Karpas-422 (cell line): ENCODE results near the gene ASIC3. TPM values are rescaled to one million over a fixed set of nuclear protein-coding genes. Genes with fewer than 3 reads are reported as not detected.

Experiments used
- DNase-seq: peaks from one replicate; pipeline ENCODE4 v3.0.0-alpha.2; 2015
- H2AFZ ChIP-seq: fragments of 200-600 bp; sonication (generic); 2 replicates; pipeline ENCODE4 v1.6.1; 2014; ENCODE audit warnings: antibody characterized with exemption, low read length, mixed read lengths
- H3K27ac ChIP-seq: fragments of 200-600 bp; sonication (generic); 2 replicates; pipeline ENCODE4 v1.5.1; 2014; ENCODE audit warnings: mild to moderate bottlenecking, low read length, moderate library complexity
- H3K27me3 ChIP-seq: fragments of 200-600 bp; sonication (generic); 2 replicates; pipeline ENCODE4 v1.6.1; 2014; ENCODE audit warnings: low read length, mixed read lengths
- H3K36me3 ChIP-seq: fragments of 200-600 bp; sonication (generic); 2 replicates; pipeline ENCODE4 v1.6.1; 2014; ENCODE audit warnings: low read length, mixed read lengths; ENCODE audit not compliant: insufficient read depth
- H3K4me1 ChIP-seq: fragments of 200-600 bp; sonication (generic); 2 replicates; pipeline ENCODE4 v1.6.1; 2014; ENCODE audit warnings: mild to moderate bottlenecking, low read length, mixed read lengths
- H3K4me2 ChIP-seq: fragments of 200-600 bp; sonication (generic); 2 replicates; pipeline ENCODE4 v1.6.1; 2014; ENCODE audit warnings: low read length, low read depth, mild to moderate bottlenecking; ENCODE audit not compliant: poor library complexity, severe bottlenecking
- H3K4me3 ChIP-seq: fragments of 200-600 bp; sonication (generic); 2 replicates; pipeline ENCODE4 v1.5.1; 2014; ENCODE audit warnings: mild to moderate bottlenecking, antibody characterized with exemption, low read length, mixed read lengths
- H3K79me2 ChIP-seq: fragments of 200-600 bp; sonication (generic); 2 replicates; pipeline ENCODE4 v1.6.1; 2014; ENCODE audit warnings: mild to moderate bottlenecking, low read length, mixed read lengths
- H3K9ac ChIP-seq: fragments of 200-600 bp; sonication (generic); 2 replicates; pipeline ENCODE4 v1.6.0; 2014; ENCODE audit warnings: low read length
- H3K9me2 ChIP-seq: fragments of 200-600 bp; sonication (generic), shearing (Covaris generic); replicated peaks from 2 replicates; pipeline ENCODE4 v1.6.0; 2014; ENCODE audit warnings: mild to moderate bottlenecking, low read length, moderate library complexity; ENCODE audit not compliant: insufficient read depth
- H3K9me3 ChIP-seq: fragments of 300-700, 200-600 bp; sonication (generic); 2 replicates; pipeline ENCODE4 v1.6.1; 2014; ENCODE audit warnings: low read length, mixed read lengths
- H4K20me1 ChIP-seq: fragments of 200-600 bp; sonication (generic); 2 replicates; pipeline ENCODE4 v1.6.1; 2014; ENCODE audit warnings: mild to moderate bottlenecking, antibody characterized with exemption, low read length, low read depth; ENCODE audit not compliant: insufficient read depth
- total RNA-seq: library from RNA; depleted of rRNA; stranded (reverse); fragments of >200 nt; shearing (Covaris generic); gene quantifications from 2 replicates; pipeline ENCODE4 v1.2.3, GENCODE V29; 2014; ENCODE audit warnings: low replicate concordance

ASIC3 gene
- total RNA-seq, 1 experiment from 2014 or later, result 4.5 TPM

GRCh38 chr7:151016505-151016904, 31.8 kb upstream of the ASIC3 start:
- Histone ChIP-seq H3K36me3 (no peaks in the 10 kb centered on the region), H3K27me3 (no peaks in the 10 kb centered on the region), H3K9me2 (no peaks in the 10 kb centered on the region), H3K79me2 (no peaks in the 10 kb centered on the region), H3K4me2 (no peak overlapping the region), H3K9me3 (no peaks in the 10 kb centered on the region), H3K4me3 (no peak overlapping the region), H3K27ac (no peak overlapping the region), H3K4me1 (peaks cover 28% of the 10 kb centered on the region), H3K9ac (no peak overlapping the region), H2AFZ (no peak overlapping the region), H4K20me1 (no peaks in the 10 kb centered on the region)
- no peak for DNase-seq

DNA sequence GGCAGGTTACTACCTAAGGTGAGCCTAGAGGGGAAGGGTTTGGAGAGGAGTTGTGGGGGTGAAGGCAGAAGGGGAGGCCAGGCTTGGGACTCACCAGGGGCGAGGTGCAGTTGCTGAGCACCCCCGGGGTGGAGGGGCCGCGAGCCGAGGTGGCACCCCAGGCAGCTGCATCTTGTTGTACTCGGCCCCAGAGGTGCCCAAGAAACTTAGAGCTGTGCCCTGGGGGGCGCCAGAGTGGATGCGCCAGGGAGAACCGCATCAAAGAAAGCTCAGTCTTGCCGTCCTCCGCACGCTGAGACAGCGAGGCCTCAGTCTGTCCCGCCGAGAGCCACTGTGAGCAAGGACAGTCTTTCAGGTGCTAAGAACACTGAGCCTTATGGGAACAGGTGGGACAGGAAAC, 31.4 kb upstream of the ASIC3 start:
- peak overlapping the region; percentile 70; the same call in 1 of the 2 replicates for H3K9ac ChIP-seq
- no peak for DNase-seq
- H3K4me1 ChIP-seq, result peaks cover 28% of the 10 kb centered on the region
- no peak overlapping the region for H3K27ac ChIP-seq
- no peaks in the 10 kb centered on the region for H3K9me3 ChIP-seq
- no peaks in the 10 kb centered on the region for H3K79me2 ChIP-seq
- H4K20me1 ChIP-seq, result no peaks in the 10 kb centered on the region
- H2AFZ ChIP-seq, result no peak overlapping the region
- no peaks in the 10 kb centered on the region for H3K9me2 ChIP-seq
- no peak overlapping the region; the same call in 1 of the 2 replicates for H3K4me3 ChIP-seq
- H3K36me3 ChIP-seq, result no peaks in the 10 kb centered on the region
- H3K27me3 ChIP-seq, result no peaks in the 10 kb centered on the region
- H3K4me2 ChIP-seq, result peak overlapping the region; percentile 66

- Histone ChIP-seq H3K36me3 (no peaks in the 10 kb centered on the region), H4K20me1 (no peaks in the 10 kb centered on the region), H3K27me3 (no peaks in the 10 kb centered on the region), H3K9me3 (no peaks in the 10 kb centered on the region), H3K9me2 (no peaks in the 10 kb centered on the region), H3K27ac (no peak overlapping the region), H3K79me2 (no peaks in the 10 kb centered on the region), H3K4me3 (peak overlapping the region; percentile 69), H3K9ac (peak overlapping the region; percentile 70), H3K4me1 (peaks cover 28% of the 10 kb centered on the region), H3K4me2 (peak overlapping the region; percentile 66), H2AFZ (peak overlapping the region; percentile 87; the same call in 1 of the 2 replicates)
- peak; percentile 73 for DNase-seq
Observed at GRCh38 chr7:151017370-151017952, 30.9 kb upstream of the ASIC3 start.

DNA sequence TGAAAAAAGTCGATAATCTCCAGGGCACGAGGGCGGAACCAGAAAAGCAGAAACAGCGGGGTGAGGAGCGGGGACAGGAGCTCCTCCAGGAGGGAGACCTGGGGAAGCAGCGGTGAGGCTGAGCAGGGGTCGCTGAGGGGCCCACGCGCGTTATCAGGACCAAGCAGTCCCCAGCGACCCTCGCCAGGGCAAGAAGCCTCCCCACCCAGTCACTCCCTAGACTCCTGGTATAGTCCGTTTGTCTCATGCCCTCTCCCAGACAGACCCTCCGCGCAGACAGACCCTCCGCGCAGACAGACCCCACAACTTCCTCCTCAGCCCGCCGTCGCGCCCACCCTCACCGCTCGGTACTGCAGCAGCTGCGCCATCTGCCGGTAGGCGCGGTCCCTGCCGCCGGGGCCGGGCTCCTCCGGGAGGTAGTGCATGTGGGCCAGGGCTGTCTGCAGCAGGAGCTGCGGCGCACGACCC, 30.3 kb upstream of the ASIC3 start:
- peak; percentile 91 for DNase-seq
- H3K9ac ChIP-seq, result peak overlapping the region; percentile 70
- no peaks in the 10 kb centered on the region for H3K36me3 ChIP-seq
- peaks cover 28% of the 10 kb centered on the region for H3K4me1 ChIP-seq
- peak overlapping the region; percentile 66 for H3K4me2 ChIP-seq
- no peaks in the 10 kb centered on the region for H4K20me1 ChIP-seq
- H2AFZ ChIP-seq, result peak overlapping the region; percentile 87; the same call in 1 of the 2 replicates
- H3K79me2 ChIP-seq, result no peaks in the 10 kb centered on the region
- no peak overlapping the region for H3K27ac ChIP-seq
- no peaks in the 10 kb centered on the region for H3K27me3 ChIP-seq
- H3K9me3 ChIP-seq, result no peaks in the 10 kb centered on the region
- no peaks in the 10 kb centered on the region for H3K9me2 ChIP-seq
- peak overlapping the region; percentile 69 for H3K4me3 ChIP-seq

DNA sequence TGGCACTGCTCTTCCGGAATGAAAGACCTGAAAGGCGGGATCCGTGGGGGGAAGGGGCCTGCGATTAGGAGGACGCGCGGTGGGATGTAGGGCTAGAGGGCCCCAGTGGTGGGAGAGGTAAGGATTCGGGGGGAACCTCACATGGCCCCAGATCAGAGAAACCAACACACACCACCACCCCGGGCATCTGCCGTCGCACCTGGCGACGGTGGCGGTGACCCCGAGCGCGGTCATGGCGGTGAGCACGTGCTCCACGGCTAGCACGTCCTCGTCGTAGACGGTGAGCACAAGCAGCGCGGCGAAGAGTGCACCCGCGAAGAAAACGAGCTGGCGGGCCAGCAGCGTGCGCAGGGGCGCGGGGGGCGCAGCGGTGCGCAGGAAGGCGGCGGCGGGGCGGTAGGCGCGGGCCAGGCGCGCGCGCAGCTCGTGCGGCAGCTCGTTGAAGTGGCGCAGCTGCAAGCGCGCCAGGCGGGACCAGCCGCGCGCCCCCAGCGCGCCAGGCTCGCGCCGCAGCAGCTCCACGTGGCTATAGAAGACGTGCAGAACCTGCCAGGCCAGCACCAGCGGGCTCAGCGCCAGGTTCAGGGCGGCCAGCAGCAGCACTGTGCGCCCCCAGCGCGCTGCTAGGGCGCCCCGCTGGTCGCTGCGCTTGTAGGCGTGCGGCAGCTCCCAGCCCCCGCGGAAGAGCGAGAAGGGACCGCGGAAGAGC, 29.8 kb upstream of the ASIC3 start:
- Histone ChIP-seq H3K4me1 (peaks cover 23% of the 10 kb centered on the region), H2AFZ (peak overlapping the region; percentile 82; the same call in 1 of the 2 replicates), H3K9me3 (no peaks in the 10 kb centered on the region), H3K27me3 (no peaks in the 10 kb centered on the region), H3K36me3 (no peaks in the 10 kb centered on the region), H3K79me2 (no peaks in the 10 kb centered on the region), H3K9me2 (no peaks in the 10 kb centered on the region), H3K9ac (peak overlapping the region; percentile 70), H3K4me3 (peak overlapping the region; percentile 69; the same call in 1 of the 2 replicates), H3K27ac (no peak overlapping the region), H3K4me2 (peak overlapping the region; percentile 66), H4K20me1 (no peaks in the 10 kb centered on the region)
- DNase-seq, result no peak

DNA sequence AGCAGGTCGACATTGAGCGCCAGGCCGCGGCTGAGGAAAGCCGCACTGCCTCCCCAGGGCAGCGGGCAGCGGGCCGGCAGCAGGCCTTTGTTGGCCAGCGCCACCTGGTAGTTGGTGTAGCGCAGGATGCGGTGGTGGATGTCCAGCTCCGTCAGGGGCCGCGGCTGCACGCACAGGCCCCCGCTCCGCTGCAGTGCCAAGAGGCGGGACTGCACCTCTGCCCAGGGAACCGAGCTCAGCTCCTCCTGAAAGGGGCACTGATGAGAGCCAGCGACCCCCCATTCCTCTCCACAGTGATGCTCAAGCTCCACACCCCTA, 29.2 kb upstream of the ASIC3 start:
- no peak overlapping the region for H3K4me2 ChIP-seq
- H3K9ac ChIP-seq, result no peak overlapping the region
- no peaks in the 10 kb centered on the region for H3K36me3 ChIP-seq
- H3K4me1 ChIP-seq, result peaks cover 18% of the 10 kb centered on the region
- no peaks in the 10 kb centered on the region for H4K20me1 ChIP-seq
- H3K79me2 ChIP-seq, result no peaks in the 10 kb centered on the region
- no peak overlapping the region for H3K27ac ChIP-seq
- H3K9me2 ChIP-seq, result no peaks in the 10 kb centered on the region
- H2AFZ ChIP-seq, result no peak overlapping the region
- no peak for DNase-seq
- no peak overlapping the region for H3K4me3 ChIP-seq
- H3K27me3 ChIP-seq, result no peaks in the 10 kb centered on the region
- H3K9me3 ChIP-seq, result no peaks in the 10 kb centered on the region

DNA sequence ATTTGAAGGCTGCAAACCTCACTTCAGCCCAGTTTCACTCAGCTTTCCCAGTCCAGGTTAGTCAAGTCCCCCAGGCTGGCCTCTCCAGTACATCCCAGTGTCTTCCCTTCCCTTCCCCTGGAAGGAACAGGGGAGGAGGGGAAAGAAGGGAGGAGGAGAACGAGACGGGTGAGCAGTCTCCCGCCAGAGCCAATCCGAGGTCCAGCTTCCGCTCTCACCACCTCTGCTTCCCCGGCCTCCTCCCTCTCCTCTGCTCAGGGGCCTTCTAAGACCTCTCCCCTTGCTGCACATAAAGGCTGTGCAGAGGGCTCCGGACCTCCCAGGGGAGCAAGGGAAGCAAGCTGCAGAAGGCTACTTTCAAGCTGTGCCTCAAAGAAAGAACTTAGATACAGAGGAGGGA, 28.1 kb upstream of the ASIC3 start:
- DNase-seq, result no peak
- H3K4me1 ChIP-seq, result peaks cover 14% of the 10 kb centered on the region
- H3K9ac ChIP-seq, result no peak overlapping the region
- no peak overlapping the region for H2AFZ ChIP-seq
- no peaks in the 10 kb centered on the region for H3K9me2 ChIP-seq
- H4K20me1 ChIP-seq, result no peaks in the 10 kb centered on the region
- no peaks in the 10 kb centered on the region for H3K36me3 ChIP-seq
- no peaks in the 10 kb centered on the region for H3K79me2 ChIP-seq
- H3K4me3 ChIP-seq, result no peak overlapping the region
- no peaks in the 10 kb centered on the region for H3K27me3 ChIP-seq
- no peak overlapping the region for H3K27ac ChIP-seq
- no peak overlapping the region for H3K4me2 ChIP-seq
- no peaks in the 10 kb centered on the region for H3K9me3 ChIP-seq

DNA sequence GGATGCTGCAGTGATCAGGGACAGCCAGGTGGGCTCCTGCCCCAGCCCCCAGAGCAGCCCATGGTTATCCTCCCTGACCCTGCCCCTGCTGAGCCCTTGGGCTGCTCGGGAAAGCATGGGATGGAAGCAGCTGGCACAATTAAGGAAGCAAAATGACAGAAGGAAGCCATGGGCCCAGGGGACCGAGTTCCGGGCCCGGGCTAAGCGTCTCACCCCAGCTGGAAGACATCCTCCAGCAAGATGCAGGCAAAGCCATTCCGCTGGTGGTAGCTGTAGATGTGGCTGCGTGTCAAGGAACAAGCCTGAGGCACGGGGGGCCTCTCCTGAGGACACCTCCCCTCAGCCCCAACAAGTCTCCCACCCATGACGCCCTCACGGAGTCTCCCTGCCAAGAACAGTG, 25.1 kb upstream of the ASIC3 start:
- peaks cover 26% of the 10 kb centered on the region for H3K4me1 ChIP-seq
- no peaks in the 10 kb centered on the region for H3K9me3 ChIP-seq
- no peak overlapping the region for H3K27ac ChIP-seq
- H3K36me3 ChIP-seq, result no peaks in the 10 kb centered on the region
- H2AFZ ChIP-seq, result no peak overlapping the region
- no peaks in the 10 kb centered on the region for H3K79me2 ChIP-seq
- DNase-seq, result no peak
- H3K27me3 ChIP-seq, result no peaks in the 10 kb centered on the region
- no peaks in the 10 kb centered on the region for H3K9me2 ChIP-seq
- no peak overlapping the region for H3K4me2 ChIP-seq
- H3K4me3 ChIP-seq, result no peak overlapping the region
- H4K20me1 ChIP-seq, result no peaks in the 10 kb centered on the region
- H3K9ac ChIP-seq, result no peak overlapping the region
